D341Med (cell line): ENCODE results near the gene ZNFX1.
"Not testable (repeated sequence)": the region's sequence is repeated elsewhere in the genome, so short reads cannot be mapped to it uniquely, and the experiment has no call there.

Experiments
- DNase-seq: peaks from one replicate; pipeline ENCODE4 v3.0.0; 2012; ENCODE audit warnings: low spot score

ZNFX1 gene

GRCh38 chr20:49248301-49248700, 29.6 kb downstream of the ZNFX1 start:
- no peak for DNase-seq

GRCh38 chr20:49247792-49248191, 30.1 kb downstream of the ZNFX1 start:
- no peak for DNase-seq

GRCh38 chr20:49247169-49247723, 30.6 kb downstream of the ZNFX1 start:
- no peak for DNase-seq

GRCh38 chr20:49245921-49246740, 31.7 kb downstream of the ZNFX1 start:
- DNase-seq = peak; percentile 72

GRCh38 chr20:49237531-49237930, 40.3 kb downstream of the ZNFX1 start:
- DNase-seq = no peak

GRCh38 chr20:49236301-49236700, 41.6 kb downstream of the ZNFX1 start:
- DNase-seq = no peak

GRCh38 chr20:49234831-49235230, 43.0 kb downstream of the ZNFX1 start:
- no peak for DNase-seq

GRCh38 chr20:49233226-49233625, 44.6 kb downstream of the ZNFX1 start:
- no peak for DNase-seq

GRCh38 chr20:49231471-49231870, 46.4 kb downstream of the ZNFX1 start:
- DNase-seq = no peak

- DNase-seq = peak; percentile 80
Observed at GRCh38 chr20:49230561-49231133, 47.2 kb downstream of the ZNFX1 start.

- no peak for DNase-seq
Observed at GRCh38 chr20:49230021-49230420, 47.8 kb downstream of the ZNFX1 start.

- no peak for DNase-seq
Observed at GRCh38 chr20:49229381-49229780, 48.5 kb downstream of the ZNFX1 start.

- peak; percentile 87 for DNase-seq
Observed at GRCh38 chr20:49228676-49229075, 49.2 kb downstream of the ZNFX1 start.

GRCh38 chr20:49225896-49226295, 52.0 kb downstream of the ZNFX1 start:
- no peak for DNase-seq

GRCh38 chr20:49219924-49220831, 57.7 kb downstream of the ZNFX1 start:
- DNase-seq = no peak

- peak; percentile 96 for DNase-seq
Observed at GRCh38 chr20:49219091-49219923, 58.5 kb downstream of the ZNFX1 start, which contains the start of gene DDX27. DDX27 (plus strand) TSS chr20:49219416; CDS start chr20:49219449, 33 bp downstream.

GRCh38 chr20:49218739-49219090, 59.1 kb downstream of the ZNFX1 start:
- not testable (repeated sequence) for DNase-seq

GRCh38 chr20:49216991-49217578, 60.8 kb downstream of the ZNFX1 start:
- DNase-seq = peak; percentile 72

- no peak for DNase-seq
Observed at GRCh38 chr20:49215232-49215631, 62.6 kb downstream of the ZNFX1 start.

- no peak for DNase-seq
Observed at GRCh38 chr20:49214571-49214970, 63.3 kb downstream of the ZNFX1 start.

GRCh38 chr20:49210757-49211110, 67.1 kb downstream of the ZNFX1 start:
- DNase-seq = no peak
